Loucy (cell line): ENCODE data around the gene NKIRAS1.

Source experiments
- EZH2phosphoT487 ChIP-seq: fragments of 200-600 bp; IDR thresholded peaks from 2 replicates; pipeline ENCODE4 v1.6.1; 2018; ENCODE audit warnings: antibody characterized with exemption, mild to moderate bottlenecking, moderate library complexity, borderline replicate concordance
- TF ChIP-seq, protein P1 (sequence below): fragments of 200-600 bp; sonication (generic); conservative IDR thresholded peaks from 2 replicates; pipeline ENCODE4 v1.5.1; 2014; ENCODE audit warnings: mild to moderate bottlenecking, antibody characterized with exemption, low read length

DNA sequence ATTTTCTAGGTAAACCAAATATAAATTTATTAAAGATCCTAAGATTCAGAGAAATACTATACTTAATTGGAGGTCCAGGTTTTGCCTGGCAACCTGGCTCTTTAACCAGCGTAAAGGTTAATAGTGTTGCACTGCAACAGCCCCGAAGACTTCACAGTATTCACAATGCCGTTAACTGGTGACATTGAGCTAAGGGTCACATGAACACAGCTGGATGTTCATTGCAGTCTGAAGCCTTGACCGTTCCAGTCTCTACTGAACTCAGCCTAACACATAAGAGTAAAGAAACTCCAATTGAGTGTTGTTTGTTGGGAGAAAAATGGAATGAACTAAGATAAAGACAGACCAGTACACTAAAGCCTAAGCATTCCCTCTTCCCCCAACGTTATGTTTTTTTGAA is 26.8 kb downstream of the NKIRAS1 start:
- TF ChIP-seq, protein P1, sequence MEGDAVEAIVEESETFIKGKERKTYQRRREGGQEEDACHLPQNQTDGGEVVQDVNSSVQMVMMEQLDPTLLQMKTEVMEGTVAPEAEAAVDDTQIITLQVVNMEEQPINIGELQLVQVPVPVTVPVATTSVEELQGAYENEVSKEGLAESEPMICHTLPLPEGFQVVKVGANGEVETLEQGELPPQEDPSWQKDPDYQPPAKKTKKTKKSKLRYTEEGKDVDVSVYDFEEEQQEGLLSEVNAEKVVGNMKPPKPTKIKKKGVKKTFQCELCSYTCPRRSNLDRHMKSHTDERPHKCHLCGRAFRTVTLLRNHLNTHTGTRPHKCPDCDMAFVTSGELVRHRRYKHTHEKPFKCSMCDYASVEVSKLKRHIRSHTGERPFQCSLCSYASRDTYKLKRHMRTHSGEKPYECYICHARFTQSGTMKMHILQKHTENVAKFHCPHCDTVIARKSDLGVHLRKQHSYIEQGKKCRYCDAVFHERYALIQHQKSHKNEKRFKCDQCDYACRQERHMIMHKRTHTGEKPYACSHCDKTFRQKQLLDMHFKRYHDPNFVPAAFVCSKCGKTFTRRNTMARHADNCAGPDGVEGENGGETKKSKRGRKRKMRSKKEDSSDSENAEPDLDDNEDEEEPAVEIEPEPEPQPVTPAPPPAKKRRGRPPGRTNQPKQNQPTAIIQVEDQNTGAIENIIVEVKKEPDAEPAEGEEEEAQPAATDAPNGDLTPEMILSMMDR = no peak
- TF ChIP-seq EZH2phosphoT487 = no peak
